GM12878 (cell line): Measurements from ENCODE around the gene GEMIN2. TPM values are rescaled to one million over a fixed set of nuclear protein-coding genes. Genes with fewer than 3 reads are reported as not detected.

Experiments used
- polyA plus RNA-seq, 11 experiments: library from polyadenylated mRNA; depleted of rRNA in 4 of 11; unstranded in 6 of 11; stranded (reverse) in 5 of 11; fragments of >200 nt; fragmentation: Nextera tagmentation in 4 of 11; fragmentation: Illumina TruSeq in 1 of 11; extraction: Ambion mirVana in 4 of 11; extraction: Trizol in 1 of 11; gene quantifications; 1 replicate in 1 of 11; 2 replicates in 10 of 11; pipeline versions ENCODE4 v1.2.1 to v1.2.3, GENCODE V29; 2011 to 2016; ENCODE audit warnings: inconsistent platforms in 2 of 11, missing spikeins in 2 of 11, low read depth in 1 of 11
- small RNA-seq: library from RNA; depleted of rRNA; stranded (forward); fragments of <200 nt; gene quantifications from one replicate; pipeline ENCODE3, GENCODE V24; 2014
- total RNA-seq, 4 experiments: library from RNA; depleted of rRNA in 3 of 4; stranded (reverse); fragments of >200 nt in 3 of 4; fragmentation: Illumina TruSeq in 1 of 4; extraction: Trizol in 1 of 4; gene quantifications; 2 replicates each; pipeline versions ENCODE4 v1.2.1 to v1.2.3, GENCODE V29; 2013 to 2021

The GEMIN2 gene
- total and polyA plus RNA-seq, 10 of the 15 experiments (the other 5 are each of a cell fraction or from before 2014, with no cell fraction given) = 25.9 to 69.3 (median 46.1) TPM

Small RNA genes lying within 50 kb of the gene (small RNA-seq; reads per million reads assigned to genes)
- not detected for gene AL109628.1

Other genes with a start within 250 kb of the GEMIN2 start
- gene SEC23A, start 11.1 kb upstream of the GEMIN2 start, total RNA-seq (2014; rRNA removed) = 42.9 and 50.0 TPM in 2 replicates
- 49.8 and 58.8 TPM in 2 replicates for gene SEC23A, start 11.1 kb upstream of the GEMIN2 start, total RNA-seq (2014; rRNA removed; fragmentation: Illumina TruSeq; extraction: Trizol)
- gene SEC23A, start 11.1 kb upstream of the GEMIN2 start, total RNA-seq (2021) = 34.2 and 37.4 TPM in 2 replicates
- gene SEC23A, start 11.1 kb upstream of the GEMIN2 start, polyA plus RNA-seq (2011; rRNA removed) = 63.8 and 107 TPM in 2 replicates
- gene SEC23A, start 11.1 kb upstream of the GEMIN2 start, polyA plus RNA-seq (2014; fragmentation: Illumina TruSeq; extraction: Trizol) = 28.4 and 35.8 TPM in 2 replicates
- 10 to 100 TPM; 13.6 to 15.2 TPM for gene SEC23A, start 11.1 kb upstream of the GEMIN2 start, polyA plus RNA-seq (2014; fragmentation: Nextera tagmentation; extraction: Ambion mirVana)
- 19.0 and 26.7 TPM in 2 replicates for gene SEC23A, start 11.1 kb upstream of the GEMIN2 start, polyA plus RNA-seq (2014; rRNA removed)
- 10 to 100 TPM; 40.3 to 42.1 TPM for gene SEC23A, start 11.1 kb upstream of the GEMIN2 start, polyA plus RNA-seq (2016; fragmentation: Nextera tagmentation; extraction: Ambion mirVana)
- gene TRAPPC6B, start 56.0 kb downstream of the GEMIN2 start, total RNA-seq (2014; rRNA removed) = 11.7 and 16.7 TPM in 2 replicates
- 15.0 and 15.3 TPM in 2 replicates for gene TRAPPC6B, start 56.0 kb downstream of the GEMIN2 start, total RNA-seq (2014; rRNA removed; fragmentation: Illumina TruSeq; extraction: Trizol)
- 17.5 and 18.7 TPM in 2 replicates for gene TRAPPC6B, start 56.0 kb downstream of the GEMIN2 start, total RNA-seq (2021)
- gene TRAPPC6B, start 56.0 kb downstream of the GEMIN2 start, polyA plus RNA-seq (2011; rRNA removed) = 23.0 and 37.2 TPM in 2 replicates
- gene TRAPPC6B, start 56.0 kb downstream of the GEMIN2 start, polyA plus RNA-seq (2014; fragmentation: Illumina TruSeq; extraction: Trizol) = 19.9 and 22.0 TPM in 2 replicates
- 1 to 10 TPM; 3.6 to 4.2 TPM for gene TRAPPC6B, start 56.0 kb downstream of the GEMIN2 start, polyA plus RNA-seq (2014; fragmentation: Nextera tagmentation; extraction: Ambion mirVana)
- 15.8 and 22.2 TPM in 2 replicates for gene TRAPPC6B, start 56.0 kb downstream of the GEMIN2 start, polyA plus RNA-seq (2014; rRNA removed)
- gene TRAPPC6B, start 56.0 kb downstream of the GEMIN2 start, polyA plus RNA-seq (2016; fragmentation: Nextera tagmentation; extraction: Ambion mirVana) = 10 to 100 TPM; 21.0 to 22.9 TPM
- 49.5 and 56.7 TPM in 2 replicates for gene PNN, start 60.9 kb downstream of the GEMIN2 start, total RNA-seq (2014; rRNA removed)
- 89.7 and 90.4 TPM in 2 replicates for gene PNN, start 60.9 kb downstream of the GEMIN2 start, total RNA-seq (2014; rRNA removed; fragmentation: Illumina TruSeq; extraction: Trizol)
- 84.9 and 91.7 TPM in 2 replicates for gene PNN, start 60.9 kb downstream of the GEMIN2 start, total RNA-seq (2021)
- 46.6 and 67.2 TPM in 2 replicates for gene PNN, start 60.9 kb downstream of the GEMIN2 start, polyA plus RNA-seq (2011; rRNA removed)
- 166 and 215 TPM in 2 replicates for gene PNN, start 60.9 kb downstream of the GEMIN2 start, polyA plus RNA-seq (2014; fragmentation: Illumina TruSeq; extraction: Trizol)
- gene PNN, start 60.9 kb downstream of the GEMIN2 start, polyA plus RNA-seq (2014; fragmentation: Nextera tagmentation; extraction: Ambion mirVana) = 10 to 100 TPM; 44.2 to 55.4 TPM
- 113 and 127 TPM in 2 replicates for gene PNN, start 60.9 kb downstream of the GEMIN2 start, polyA plus RNA-seq (2014; rRNA removed)
- gene PNN, start 60.9 kb downstream of the GEMIN2 start, polyA plus RNA-seq (2016; fragmentation: Nextera tagmentation; extraction: Ambion mirVana) = 100 to 1,000 TPM; 107 to 114 TPM
- 12.3 and 12.6 TPM in 2 replicates for gene MIA2, start 119.6 kb downstream of the GEMIN2 start, total RNA-seq (2014; rRNA removed)
- gene MIA2, start 119.6 kb downstream of the GEMIN2 start, total RNA-seq (2014; rRNA removed; fragmentation: Illumina TruSeq; extraction: Trizol) = 18.4 and 19.8 TPM in 2 replicates
- 12.6 and 15.7 TPM in 2 replicates for gene MIA2, start 119.6 kb downstream of the GEMIN2 start, total RNA-seq (2021)
- gene MIA2, start 119.6 kb downstream of the GEMIN2 start, polyA plus RNA-seq (2011; rRNA removed) = 36.8 and 46.5 TPM in 2 replicates
- 24.3 and 29.6 TPM in 2 replicates for gene MIA2, start 119.6 kb downstream of the GEMIN2 start, polyA plus RNA-seq (2014; fragmentation: Illumina TruSeq; extraction: Trizol)
- 10 to 100 TPM in 1 of 2 experiments, 1 to 10 TPM in 1; 6.3 to 10.2 TPM for gene MIA2, start 119.6 kb downstream of the GEMIN2 start, polyA plus RNA-seq (2014; fragmentation: Nextera tagmentation; extraction: Ambion mirVana)
- 10.0 and 10.5 TPM in 2 replicates for gene MIA2, start 119.6 kb downstream of the GEMIN2 start, polyA plus RNA-seq (2014; rRNA removed)
- 10 to 100 TPM; 19.8 to 20.2 TPM for gene MIA2, start 119.6 kb downstream of the GEMIN2 start, polyA plus RNA-seq (2016; fragmentation: Nextera tagmentation; extraction: Ambion mirVana)